Stimulated activated CD4-positive, alpha-beta T cell treated with anti-CD3 and anti-CD28 coated beads, TNF-alpha, amount 100 ng/mL, for 1 hour (primary cell): Measurements from ENCODE around the gene ATP2C2.
"Not testable (repeated sequence)": the region's sequence is repeated elsewhere in the genome, so short reads cannot be mapped to it uniquely, and the experiment has no call there.

Source experiments
- DNase-seq, 3 donors: peaks; one replicate each; pipeline ENCODE4 v3.0.0-alpha.2; 2020; ENCODE audit warnings: low read depth in 3 of 3, low spot score in 1 of 3

Gene ATP2C2

DNA sequence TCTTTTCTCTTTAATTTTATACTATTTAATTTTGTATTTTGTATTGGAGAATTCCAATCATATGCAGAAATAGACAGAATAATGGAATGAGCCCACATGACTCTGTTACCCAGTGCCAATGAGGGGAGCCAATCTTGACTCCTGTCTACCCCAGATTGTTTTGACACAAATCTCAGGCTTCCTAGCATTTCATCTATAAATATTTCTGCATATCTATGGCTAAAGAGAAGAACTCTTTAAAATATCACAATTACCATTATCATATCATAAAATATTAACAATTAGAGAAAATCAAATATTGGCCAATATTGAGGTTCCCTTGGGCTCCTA, 23.7 kb downstream of the ATP2C2 start:
- no peak for DNase-seq

DNA sequence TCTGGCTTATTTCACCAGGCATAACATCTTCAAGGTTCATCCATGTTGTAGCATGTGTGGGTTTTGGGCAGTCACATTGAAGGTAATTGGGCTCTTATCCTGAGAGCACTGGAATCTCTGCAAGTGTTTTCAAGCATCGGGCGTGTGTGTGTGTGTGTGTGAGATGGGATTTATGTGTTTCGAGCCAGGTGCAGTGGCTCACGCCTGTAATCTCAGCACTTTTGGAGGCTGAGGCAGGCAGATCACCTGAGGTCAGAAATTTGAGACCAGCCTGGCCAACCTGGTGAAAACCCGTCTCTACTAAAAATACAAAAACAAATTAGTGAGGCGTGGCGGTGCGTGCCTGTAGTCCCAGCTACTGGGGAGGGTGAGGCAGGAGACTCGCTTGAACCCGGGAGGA, 27.7 kb downstream of the ATP2C2 start:
- not testable (repeated sequence) for DNase-seq

DNA sequence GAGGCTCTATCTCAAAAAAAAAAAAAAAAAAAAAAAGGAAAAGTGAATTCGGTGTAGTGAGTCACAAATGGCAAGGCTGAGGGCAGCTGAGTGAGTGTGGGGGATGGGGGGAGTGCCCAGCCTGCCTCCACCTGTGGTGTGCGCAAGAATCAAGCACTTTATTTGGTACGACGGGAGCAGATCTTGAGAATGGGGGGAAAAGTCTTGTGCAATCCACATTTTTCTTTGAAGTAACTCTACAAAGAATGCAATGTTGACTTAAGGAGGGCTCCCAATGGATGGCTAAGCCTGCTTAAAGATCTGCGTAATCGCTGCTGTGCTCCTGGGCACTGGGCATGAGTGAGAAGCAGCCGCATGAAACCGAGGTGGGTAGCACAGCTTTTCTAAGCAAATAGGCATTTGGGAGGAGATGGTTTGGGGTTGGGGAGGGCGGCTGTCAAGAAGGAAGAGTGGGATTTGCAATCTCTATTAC, 28.2 kb downstream of the ATP2C2 start:
- DNase-seq: no peak

DNA sequence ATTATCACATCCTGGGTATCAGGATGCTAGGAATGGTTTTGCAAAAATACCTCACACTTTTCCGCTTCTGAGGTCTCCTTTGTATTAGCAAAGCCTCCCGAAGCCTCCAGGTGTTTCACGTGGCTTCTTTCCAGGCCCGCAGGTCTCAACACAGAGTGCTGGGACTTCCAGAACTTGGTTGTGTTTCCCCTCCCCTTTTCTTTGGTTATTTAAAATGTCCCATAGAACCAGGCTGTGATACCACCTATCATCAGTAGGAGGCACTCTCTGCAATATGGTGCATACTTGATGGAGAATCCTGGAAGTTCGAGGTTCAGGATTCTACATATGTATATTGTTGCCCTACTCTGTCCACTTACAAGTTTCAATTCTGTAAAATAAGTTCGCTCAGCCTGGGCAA, 28.8 kb downstream of the ATP2C2 start:
- DNase-seq: no peak

DNA sequence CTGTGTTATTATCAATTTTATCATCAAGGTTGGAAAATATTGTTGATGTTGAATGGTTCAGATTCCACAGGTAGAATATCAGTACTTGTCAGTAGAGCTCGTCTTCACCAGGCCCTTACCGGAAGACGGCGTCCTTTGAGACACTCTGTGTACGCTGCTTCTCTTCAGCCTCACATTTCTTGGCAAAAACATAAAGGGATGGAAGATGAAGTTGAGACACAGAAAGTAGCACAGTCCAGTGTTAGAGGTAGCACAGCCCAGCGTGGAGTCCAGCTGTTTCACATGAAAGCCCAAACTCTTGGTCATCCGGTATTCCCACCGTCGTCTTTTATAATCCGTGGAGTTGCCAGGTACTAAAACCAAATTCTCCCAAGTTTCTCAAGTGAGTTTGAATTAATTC, 30.4 kb downstream of the ATP2C2 start:
- DNase-seq: no peak

DNA sequence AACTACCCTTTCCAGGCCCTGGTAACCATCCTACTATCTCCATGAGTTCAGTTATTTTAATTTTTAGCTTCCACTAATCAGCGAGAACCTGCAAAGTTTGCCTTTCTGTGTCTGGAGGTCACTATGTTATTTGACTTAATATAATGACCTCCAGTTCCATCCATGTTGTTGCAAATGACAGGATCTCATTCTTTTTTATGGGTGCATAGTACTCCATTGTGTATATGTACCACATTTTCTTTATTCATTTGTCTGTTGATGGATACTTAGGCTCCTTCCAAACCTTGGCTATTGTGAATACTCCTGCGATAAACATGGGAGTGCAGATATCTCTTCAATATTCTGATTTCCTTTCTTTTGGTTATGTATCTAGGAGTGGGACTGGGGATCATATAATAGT, 31.6 kb downstream of the ATP2C2 start:
- DNase-seq: not testable (repeated sequence)

DNA sequence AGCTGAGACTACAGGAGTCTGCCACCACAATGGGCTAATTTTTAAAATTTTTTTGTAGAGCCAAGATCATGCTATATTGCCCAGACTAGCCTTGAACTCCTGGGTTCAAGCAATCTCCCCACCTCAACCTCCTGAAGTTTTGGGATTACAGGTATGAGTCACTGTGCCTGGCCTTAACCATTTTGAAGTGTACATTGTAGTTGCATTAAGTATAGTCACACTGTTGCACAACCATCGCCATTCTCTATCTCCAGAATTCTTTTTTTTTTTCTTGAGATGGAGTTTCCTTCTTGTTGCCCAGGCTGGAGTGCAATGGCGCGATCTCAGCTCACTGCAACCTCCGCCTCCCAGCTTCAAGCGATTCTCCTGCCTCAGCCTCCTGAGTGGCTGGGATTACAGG, 35.1 kb downstream of the ATP2C2 start:
- not testable (repeated sequence) for DNase-seq

DNA sequence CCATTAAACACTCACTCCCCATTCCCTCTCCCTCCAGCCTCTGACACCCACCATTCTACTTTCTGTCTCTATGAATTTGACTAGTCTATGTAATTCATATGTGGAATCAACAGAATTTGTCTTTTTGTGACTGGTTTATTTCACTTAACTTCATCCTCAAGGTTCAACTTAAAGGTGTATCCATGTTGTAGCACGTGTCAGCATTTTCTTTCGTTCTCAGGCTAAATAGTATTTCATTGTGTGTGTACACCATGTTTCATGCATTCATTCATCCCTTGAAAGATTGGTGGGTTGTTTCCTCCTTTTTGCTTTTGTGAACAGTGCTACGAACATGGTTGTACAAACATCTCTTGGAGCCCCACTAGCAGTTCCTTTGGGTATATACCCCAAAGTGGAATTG, 36.0 kb downstream of the ATP2C2 start:
- no peak for DNase-seq

DNA sequence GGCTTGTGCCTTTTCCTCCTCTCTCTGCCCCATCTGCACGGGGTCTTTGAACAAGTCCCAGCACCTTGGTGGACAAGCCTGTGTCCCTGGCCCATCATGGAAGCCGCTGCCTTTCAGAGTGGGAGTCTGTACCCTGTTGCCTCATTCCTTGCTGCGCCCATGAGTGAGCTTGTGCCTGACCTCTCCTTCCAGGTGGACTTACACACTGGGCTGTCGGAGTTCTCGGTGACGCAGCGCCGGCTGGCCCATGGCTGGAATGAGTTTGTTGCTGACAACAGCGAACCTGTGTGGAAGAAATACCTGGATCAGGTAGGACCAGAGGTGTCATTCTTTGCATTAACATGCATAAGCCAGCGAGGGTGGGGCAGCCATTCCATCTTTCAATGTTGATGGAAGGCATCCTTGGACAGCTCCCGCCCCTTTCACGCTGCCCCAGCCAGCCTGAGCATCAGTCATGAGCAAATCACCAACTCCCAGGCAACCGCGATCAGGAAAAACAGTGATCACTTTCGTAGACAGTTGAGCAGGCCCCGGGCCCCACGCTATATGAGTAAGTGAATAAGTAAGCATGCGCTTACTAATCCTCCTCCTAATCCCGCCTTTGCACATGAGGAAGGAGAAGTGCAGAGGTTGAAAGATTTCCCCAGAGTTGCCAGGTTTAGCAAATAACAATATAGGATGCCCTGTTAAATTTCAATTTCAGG, 36.8 kb downstream of the ATP2C2 start:
- DNase-seq: no peak

DNA sequence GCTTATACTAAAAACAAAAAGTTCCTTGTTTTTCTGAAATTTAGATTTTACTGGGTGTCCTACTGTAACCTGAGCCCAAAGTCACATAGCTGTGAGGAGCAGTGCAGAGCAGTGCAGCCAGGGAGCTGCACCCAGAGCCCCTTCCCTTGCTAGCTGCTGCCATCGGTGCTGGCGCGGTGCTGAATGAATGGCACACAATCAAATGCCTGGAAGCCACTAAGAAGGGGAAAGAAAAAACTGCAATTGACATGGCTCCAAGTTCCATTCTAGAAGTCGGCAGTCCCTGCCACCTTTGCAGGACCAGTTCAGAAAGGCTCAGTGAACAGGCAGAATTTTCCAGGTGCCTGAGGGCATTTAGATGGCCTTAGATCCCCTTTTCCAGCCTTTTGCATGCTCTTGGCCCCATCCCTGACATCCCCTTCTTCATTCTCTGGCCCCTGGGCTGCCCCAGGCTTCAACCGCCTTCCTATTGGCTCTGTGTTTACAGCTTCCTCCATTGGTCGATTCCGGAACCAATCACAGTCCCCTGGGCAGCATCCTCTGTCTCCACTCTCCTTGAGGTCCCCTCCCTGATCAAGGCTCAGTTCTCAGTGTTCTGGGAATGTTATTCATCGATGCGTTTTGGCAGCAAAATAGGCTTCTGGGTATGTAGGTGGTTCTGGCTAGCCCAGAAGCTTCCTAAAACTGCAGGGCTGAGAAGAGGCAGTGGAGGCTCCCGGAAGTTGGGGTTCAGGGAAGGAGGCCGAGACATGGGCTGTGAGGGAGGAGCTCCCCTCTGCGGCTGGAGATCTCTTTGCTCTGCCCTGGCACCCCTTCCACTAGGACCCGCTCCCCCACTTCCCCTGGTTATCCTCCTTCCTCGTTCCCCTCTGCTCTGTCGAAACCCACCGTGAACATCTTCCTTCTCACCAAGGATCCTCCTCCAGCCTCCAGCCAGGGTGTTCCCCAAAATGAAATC, 37.9 kb downstream of the ATP2C2 start:
- no peak for DNase-seq

DNA sequence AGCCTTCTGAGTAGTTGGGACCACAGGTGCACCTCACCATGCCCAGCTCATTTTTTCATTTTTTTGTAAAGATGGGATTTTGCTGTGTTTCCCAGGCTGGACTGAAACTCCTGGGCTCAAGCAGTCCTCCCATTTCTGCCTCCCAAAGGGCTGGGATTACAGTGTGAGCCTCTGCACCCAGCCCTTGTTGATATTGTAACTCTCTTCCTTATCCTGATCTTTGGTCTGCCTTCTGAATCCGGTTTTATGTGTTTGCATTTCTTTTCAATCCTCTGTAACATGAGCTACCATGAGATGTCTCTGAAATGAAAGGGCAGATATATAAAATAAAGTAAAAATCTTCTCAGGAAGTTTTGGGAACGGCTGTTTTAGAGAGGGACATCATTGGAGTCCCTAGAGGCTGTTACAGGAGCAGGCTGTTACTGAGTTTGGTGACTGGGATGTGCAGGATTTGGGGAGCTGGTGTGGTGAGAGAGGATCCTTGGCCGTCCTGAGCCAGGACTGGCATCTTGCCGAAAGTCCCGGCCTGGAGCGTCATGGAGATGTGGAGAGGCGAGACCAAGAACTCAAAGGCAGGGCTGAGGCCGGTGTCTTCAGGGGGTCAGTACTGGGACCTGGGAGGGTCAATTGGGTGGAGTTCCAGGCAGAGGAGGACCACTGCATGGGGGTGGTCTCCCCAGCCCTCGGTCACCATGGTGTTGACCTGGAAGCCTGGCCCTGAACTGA, 39.4 kb downstream of the ATP2C2 start:
- no peak for DNase-seq

DNA sequence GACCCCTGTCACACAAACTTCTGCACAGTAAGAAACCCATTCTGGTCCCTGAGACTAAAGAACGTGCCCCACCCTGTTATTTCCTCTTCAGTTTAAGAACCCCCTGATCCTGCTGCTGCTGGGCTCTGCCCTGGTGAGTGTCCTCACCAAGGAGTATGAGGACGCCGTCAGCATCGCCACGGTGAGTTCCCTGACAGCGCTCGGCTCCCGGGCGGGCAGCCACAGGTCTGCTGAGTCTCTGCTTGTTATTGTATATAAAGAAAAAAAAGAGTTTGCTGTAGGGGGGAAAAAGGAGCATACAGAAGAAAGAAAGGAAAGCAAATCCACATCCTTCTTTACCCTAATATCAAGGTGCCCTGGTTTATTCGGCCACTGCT, 40.0 kb downstream of the ATP2C2 start:
- no peak for DNase-seq

DNA sequence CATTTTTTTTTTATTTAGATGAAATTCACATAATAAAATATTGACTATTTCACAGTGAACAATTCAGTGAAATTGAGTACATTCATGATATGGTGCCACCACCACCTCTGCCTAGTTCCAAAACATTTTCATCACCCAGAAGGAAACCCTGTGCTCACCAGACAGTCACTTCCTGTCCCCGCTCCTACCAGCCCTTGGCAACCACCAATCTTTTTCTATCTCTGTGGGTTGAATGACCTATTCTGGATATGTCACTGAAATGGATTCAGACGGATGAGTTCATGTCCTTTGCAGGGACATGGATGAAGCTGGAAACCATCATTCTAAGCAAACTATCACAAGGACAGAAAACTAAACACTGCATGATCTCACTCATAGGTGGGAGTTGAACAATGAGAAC, 40.5 kb downstream of the ATP2C2 start:
- no peak for DNase-seq

DNA sequence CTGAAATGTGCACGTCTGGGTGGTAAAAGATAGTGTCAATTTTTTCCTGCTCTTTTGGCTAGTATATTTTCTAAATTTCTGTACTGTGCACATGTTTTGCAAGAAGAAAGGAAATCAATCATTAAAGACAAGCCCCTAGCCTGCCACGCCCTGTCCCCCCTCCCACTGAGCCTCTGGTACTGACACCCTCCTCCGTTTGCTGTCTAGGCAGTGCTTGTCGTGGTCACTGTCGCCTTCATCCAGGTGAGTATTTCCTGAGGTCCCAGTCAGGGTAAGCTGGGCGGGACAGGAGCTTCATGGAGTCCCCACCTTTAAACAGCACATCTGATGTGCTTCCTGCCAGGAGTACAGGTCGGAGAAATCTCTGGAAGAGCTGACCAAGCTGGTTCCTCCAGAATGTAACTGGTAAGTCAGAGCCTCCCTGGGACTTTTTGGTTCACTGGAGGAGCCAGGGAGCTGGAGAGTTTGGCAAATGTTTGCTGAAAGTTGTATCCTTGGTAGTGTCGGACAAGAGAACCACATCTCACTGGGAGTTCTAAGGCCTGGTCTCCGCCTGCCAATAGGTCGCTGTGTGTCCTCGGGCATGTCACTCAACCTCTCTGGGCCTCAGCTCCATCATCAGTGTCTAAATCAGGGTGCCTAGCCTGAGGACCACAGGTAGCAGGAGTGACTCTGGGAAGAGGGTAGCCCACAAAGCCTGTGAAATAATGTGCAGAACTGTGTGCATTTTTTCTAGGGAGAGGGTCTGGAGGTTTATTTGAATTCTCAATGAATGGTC, 42.2 kb downstream of the ATP2C2 start:
- DNase-seq: no peak

DNA sequence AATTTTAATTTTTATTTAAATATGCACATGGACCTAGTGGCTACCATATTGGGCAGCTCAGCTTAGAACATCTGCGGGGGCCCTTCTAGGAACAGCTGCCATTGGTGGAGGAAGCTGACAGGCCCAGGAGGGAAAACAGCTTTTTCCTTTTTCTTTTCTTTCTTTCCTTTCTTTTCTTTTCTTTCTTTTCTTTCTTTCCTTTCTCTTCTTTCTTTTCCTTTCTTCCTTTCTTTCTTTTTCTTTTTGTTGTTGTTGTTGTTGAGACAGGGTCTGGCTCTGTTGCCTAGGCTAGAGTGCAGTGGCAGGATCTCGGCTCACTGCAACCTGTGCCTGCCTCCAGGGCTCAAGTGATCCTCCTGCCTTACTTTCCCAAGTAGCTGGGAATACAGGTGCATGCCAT, 43.4 kb downstream of the ATP2C2 start:
- no peak for DNase-seq

DNA sequence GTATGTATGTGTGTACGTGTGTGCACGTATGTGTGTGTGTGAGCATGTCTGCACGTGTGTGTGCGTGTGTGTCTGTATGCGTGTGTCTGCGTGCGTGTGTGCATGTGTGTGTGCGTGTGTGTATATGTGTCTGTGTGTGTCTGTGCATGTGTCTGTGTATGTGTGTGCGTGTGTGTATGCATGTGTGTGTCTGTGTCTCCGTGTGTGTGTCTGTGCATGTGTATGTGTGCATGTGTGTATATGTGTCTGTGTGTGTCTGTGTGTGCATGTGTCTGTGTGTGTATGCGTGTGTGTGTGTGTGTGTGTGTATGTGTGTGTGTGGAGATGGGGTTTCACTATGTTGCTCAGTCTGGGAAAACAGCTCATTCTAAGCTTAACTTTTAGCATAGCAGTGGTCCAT, 43.9 kb downstream of the ATP2C2 start:
- no peak for DNase-seq

DNA sequence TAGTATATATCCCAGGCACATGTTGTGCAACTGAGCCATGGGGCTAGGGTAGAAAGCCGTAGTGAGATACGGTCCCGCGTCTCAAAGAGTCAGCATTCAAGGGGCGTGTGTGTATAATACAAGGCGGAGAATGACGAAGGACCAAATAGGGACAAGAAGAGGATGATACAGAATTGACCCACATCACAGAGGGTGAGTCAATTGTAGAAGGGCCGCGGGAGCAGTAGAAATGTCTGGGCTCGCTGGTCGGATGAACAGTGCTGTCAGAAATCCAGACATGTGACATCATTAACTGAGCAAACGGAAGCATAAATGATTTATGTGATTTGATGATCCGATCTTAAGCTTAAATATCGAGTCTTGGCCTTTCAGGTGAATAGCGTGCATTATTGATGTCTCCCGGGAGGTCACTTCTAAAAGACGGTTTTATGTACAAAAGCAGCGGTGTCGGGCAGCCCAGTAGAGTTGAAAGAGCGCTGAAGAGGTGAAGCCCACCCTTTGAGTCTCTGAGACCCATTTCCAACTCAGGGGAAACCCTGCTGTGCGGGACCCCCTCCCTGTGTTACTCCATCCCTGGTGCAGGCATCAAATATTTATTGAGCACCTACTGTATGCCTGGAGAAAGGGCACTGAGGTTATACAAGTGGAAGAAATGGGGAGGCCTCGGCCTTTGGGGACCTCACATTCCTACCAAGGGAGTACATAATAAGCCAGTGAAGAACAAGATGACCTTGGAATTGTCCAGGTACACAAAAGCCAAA, 45.1 kb downstream of the ATP2C2 start:
- DNase-seq: no peak

DNA sequence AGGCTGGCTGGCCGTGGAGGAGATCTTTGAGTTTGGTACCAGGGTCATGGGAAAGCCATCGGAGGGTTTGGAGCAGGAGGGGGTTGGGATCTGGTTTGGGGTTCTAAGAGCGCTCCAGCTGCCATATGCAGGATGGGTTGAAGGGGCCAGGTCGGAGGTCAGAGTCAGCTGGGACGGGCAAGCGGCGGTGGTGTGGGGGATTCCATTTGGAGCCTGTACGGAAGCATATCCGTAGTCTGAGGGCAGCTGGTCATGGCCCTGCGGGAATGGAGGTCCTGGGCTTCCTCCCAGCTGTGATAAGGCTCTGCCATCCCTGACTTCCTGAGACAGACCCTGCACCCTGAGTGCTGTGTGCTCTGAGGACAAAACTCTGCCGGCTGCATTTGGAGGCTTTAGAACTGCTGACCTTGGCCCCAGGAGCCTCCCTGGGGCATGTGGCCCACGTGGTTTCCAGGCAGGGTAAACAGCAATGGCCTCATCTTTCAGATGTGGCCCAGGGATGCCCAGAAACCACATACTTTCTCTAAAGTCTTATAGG, 46.5 kb downstream of the ATP2C2 start:
- DNase-seq: no peak

DNA sequence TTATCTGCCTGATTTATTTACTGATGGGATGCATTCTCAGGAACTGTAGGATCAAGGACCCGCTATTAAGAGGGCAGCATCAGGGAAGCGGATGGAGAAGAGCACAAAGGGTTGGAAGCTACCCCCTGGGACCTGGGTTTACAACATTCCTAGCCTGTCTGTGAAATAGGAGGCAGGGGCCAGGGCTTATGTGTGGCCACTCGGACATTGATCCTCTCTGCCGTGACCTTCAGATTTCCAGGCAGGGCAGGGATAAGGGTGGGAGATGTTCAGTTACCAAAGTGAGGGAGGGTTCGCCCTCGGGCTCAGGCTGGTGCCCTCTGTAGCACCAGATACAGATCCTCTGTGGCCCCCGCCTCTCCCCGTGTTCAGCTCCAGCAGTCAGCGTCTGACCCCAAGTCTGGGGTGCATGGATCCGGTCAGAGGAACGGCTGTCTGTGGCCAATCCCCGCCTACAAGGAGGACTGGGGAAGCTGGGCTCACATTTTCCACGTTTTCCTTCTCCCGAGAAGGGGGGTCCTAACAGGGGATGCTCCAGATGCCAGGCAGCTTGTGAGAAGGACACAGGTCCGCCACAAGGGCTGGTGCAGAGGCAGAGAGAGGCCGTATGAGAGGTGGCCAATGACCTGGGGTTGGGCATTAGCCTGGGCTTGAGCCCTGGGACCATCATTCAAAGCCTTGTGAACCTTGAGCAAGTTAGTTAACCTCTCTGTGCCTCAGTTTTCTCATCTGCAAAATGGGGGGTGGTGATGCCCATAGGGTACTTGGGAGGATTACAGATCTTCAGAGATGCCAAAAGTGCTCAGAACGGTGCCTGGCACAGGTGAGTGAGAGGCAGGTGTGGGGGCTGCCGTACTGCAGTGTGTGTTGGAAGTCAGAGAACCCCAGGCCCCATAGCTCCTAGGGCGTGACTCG, 48.3 kb downstream of the ATP2C2 start:
- no peak for DNase-seq
